ENCODE results near the gene KRT39. TPM values are rescaled to one million over a fixed set of nuclear protein-coding genes. Genes with fewer than 3 reads are reported as not detected.

KRT39 gene
- total and polyA plus RNA-seq, 2 donors (not counting 3 experiments of a cell fraction or from before 2014, with no cell fraction given): not detected

GRCh38 chr17:40944531-40944930 is 22.2 kb downstream of the KRT39 start:
- H3K9ac ChIP-seq (replicated peaks; ENCODE audit: extremely low read depth, insufficient read depth, low read length): no peak overlapping the region
- intact Hi-C loops (cut with micrococcal nuclease): no loop called here
- TF ChIP-seq POLR2AphosphoS5 (IDR thresholded peaks at IDR 0.05; ENCODE audit: insufficient read depth, low read depth, low read length) (no peak), CTCF (IDR thresholded peaks at IDR 0.05; ENCODE audit: extremely low read depth in 1 of 2, insufficient read depth in 1 of 2, low read depth in 1 of 2, low read length in 2 of 2) (no peak), JUN (IDR thresholded peaks at IDR 0.05; ENCODE audit: borderline replicate concordance, insufficient read depth, insufficient read length, low read depth) (no peak), MAX (IDR thresholded peaks at IDR 0.05; ENCODE audit: insufficient read depth, insufficient read length) (no peak), EZH2 (IDR thresholded peaks at IDR 0.05; ENCODE audit: borderline replicate concordance, low read depth, low read length, severe bottlenecking) (no peak), POLR2A (IDR thresholded peaks at IDR 0.05; ENCODE audit: low read depth, low read length) (no peak), FOS (IDR thresholded peaks at IDR 0.05; ENCODE audit: borderline replicate concordance, insufficient read depth, low read length) (no peak), GATA2 (IDR thresholded peaks at IDR 0.05; ENCODE audit: insufficient read depth, insufficient read length, low read depth, low read length) (no peak), MYC (IDR thresholded peaks at IDR 0.05; ENCODE audit: low read depth, low read length) (no peak)
- dilution Hi-C loops (cut with MboI; ENCODE audit: extremely low pct_ligation_motif_present, low sequenced_read_pairs): no loop called here
- ChIA-PET POLR2A (no interaction called here), CTCF (no interaction called here)
- H3K4me2 ChIP-seq (ENCODE audit: insufficient read depth, low read length): no peak overlapping the region
- DNase-seq (ENCODE audit: low read depth, low spot score) (no peak), FAIRE-seq (no peak)
- no peak overlapping the region for H2AFZ ChIP-seq (ENCODE audit: low read depth, low read length)
- H3K27me3 ChIP-seq (ENCODE audit: control insufficient read depth in 2 of 2, insufficient read depth in 2 of 2, low read length in 2 of 2): peaks cover 3 to 9% of the 10 kb centered on the region in 2 experiments
- no TSS peak for BruUV-seq (replicated peaks)
- H4K20me1 ChIP-seq (replicated peaks; ENCODE audit: control insufficient read depth, extremely low read depth, insufficient read depth, low read length): no peaks in the 10 kb centered on the region
- H3K27ac ChIP-seq (ENCODE audit: insufficient read depth, low read depth, low read length): no peak overlapping the region
- no peak overlapping the region for H3K4me3 ChIP-seq (replicated peaks in 1 of 3; ENCODE audit: insufficient read depth in 1 of 3, low read depth in 1 of 3, low read length in 3 of 3)
- no peaks in the 10 kb centered on the region for H3K36me3 ChIP-seq (ENCODE audit: control insufficient read depth in 2 of 2, extremely low read depth in 1 of 2, insufficient read depth in 2 of 2, low read length in 2 of 2)
- H3K9me3 ChIP-seq (replicated peaks; ENCODE audit: control insufficient read depth, insufficient read depth, low read length): no peaks in the 10 kb centered on the region
- H3K79me2 ChIP-seq (ENCODE audit: control insufficient read depth, insufficient read depth, low read length): no peaks in the 10 kb centered on the region
- H3K4me1 ChIP-seq (ENCODE audit: control insufficient read depth, extremely low read depth, insufficient read depth, low read length): no peaks in the 10 kb centered on the region
- H3K9me1 ChIP-seq (replicated peaks; ENCODE audit: control insufficient read depth, extremely low read depth, insufficient read depth, low read length): no peaks in the 10 kb centered on the region

All from endothelial cell of umbilical vein (primary cell).